Measurements from ENCODE around the gene CHMP4B. TPM values are rescaled to one million over a fixed set of nuclear protein-coding genes. Genes with fewer than 3 reads are reported as not detected.

CHMP4B gene
- total RNA-seq, 1 donor from 2014 or later = 59.2 TPM

DNA sequence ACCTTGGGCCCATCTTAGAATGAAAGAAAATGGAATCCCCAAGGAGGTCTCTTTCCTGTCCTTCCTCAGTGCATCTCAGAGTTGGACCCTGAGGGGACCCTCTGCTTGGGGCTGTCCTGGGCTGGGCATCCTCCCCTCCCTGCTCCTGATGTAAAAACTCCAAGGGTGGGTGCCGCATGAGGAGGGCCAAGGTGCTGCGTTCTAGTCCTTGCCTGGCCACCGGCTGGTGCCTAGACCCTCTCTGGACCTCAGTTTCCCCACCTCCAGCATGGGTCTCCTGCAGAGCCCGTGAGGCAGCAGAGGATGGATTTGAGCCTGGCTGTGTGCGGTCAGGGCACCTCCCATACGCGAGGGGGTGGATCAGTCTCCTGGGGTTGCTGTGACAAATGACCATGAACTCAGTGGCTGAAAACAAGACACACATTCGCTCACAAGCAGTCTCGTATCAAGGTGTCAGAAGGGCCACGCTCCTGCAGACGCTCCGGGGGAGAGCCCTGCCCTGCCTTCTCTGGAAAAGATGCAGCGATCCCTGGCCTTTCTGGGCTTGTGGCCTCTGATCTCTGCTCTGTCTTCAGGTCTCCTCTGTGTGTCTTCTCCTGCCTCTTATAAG lies 54.7 kb downstream of the CHMP4B start:
- no peak for DNase-seq (ENCODE audit: low read depth)
- Histone ChIP-seq H3K4me3 (ENCODE audit: low read depth, low read length) (no peak overlapping the region), H3K27me3 (ENCODE audit: control insufficient read depth, insufficient read depth, low read length) (peaks cover 26% of the 10 kb centered on the region), H3K36me3 (ENCODE audit: control insufficient read depth, insufficient read depth, low read length) (no peaks in the 10 kb centered on the region)
- TF ChIP-seq, protein P1, sequence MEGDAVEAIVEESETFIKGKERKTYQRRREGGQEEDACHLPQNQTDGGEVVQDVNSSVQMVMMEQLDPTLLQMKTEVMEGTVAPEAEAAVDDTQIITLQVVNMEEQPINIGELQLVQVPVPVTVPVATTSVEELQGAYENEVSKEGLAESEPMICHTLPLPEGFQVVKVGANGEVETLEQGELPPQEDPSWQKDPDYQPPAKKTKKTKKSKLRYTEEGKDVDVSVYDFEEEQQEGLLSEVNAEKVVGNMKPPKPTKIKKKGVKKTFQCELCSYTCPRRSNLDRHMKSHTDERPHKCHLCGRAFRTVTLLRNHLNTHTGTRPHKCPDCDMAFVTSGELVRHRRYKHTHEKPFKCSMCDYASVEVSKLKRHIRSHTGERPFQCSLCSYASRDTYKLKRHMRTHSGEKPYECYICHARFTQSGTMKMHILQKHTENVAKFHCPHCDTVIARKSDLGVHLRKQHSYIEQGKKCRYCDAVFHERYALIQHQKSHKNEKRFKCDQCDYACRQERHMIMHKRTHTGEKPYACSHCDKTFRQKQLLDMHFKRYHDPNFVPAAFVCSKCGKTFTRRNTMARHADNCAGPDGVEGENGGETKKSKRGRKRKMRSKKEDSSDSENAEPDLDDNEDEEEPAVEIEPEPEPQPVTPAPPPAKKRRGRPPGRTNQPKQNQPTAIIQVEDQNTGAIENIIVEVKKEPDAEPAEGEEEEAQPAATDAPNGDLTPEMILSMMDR (IDR thresholded peaks at IDR 0.05; ENCODE audit: insufficient read depth, low read length, poor library complexity, severe bottlenecking) = no peak

DNA sequence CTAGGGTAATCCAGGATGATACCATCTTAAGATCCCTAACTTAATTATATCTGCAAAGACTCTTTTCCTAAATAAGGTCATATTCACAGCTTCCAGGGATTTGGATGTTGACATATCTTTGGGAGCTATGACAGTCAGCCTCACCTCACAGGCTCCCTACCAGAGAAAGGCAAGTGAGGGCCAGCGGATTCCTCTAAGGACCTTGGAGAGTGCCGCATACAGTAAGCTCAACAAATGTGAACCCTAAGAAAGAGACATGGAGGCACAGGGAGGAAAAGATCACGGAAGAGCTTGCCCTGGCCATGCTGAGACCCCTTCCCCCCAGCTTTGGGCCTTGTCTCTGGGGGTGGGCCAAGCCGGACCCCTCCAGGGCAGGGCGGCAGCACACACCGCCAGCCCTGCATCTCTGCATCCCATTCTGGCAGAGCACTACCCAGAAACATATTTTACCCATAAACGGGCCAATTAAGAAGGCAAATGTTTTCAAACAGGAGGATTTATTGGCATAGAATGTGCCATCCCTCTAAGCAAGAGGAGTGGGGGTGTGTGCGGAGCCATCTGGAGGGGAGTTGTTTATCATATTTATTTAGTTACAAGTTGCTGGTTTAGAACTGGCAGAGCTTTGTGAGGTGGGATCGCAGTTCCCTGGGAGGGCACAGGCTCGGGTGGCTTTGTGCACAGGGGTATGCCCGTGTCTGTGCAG lies 55.4 kb downstream of the CHMP4B start:
- H3K36me3 ChIP-seq (ENCODE audit: control insufficient read depth, insufficient read depth, low read length) = no peaks in the 10 kb centered on the region
- no peak overlapping the region for H3K4me3 ChIP-seq (ENCODE audit: low read depth, low read length)
- TF ChIP-seq, protein P1 (IDR thresholded peaks at IDR 0.05; ENCODE audit: insufficient read depth, low read length, poor library complexity, severe bottlenecking) = no peak
- no peak for DNase-seq (ENCODE audit: low read depth)
- peaks cover 26% of the 10 kb centered on the region for H3K27me3 ChIP-seq (ENCODE audit: control insufficient read depth, insufficient read depth, low read length)

- Histone ChIP-seq H3K4me3 (ENCODE audit: low read depth, low read length) (no peak overlapping the region), H3K27me3 (ENCODE audit: control insufficient read depth, insufficient read depth, low read length) (peaks cover 26% of the 10 kb centered on the region), H3K36me3 (ENCODE audit: control insufficient read depth, insufficient read depth, low read length) (no peaks in the 10 kb centered on the region)
- no peak for DNase-seq (ENCODE audit: low read depth)
- TF ChIP-seq, protein P1 (IDR thresholded peaks at IDR 0.05; ENCODE audit: insufficient read depth, low read length, poor library complexity, severe bottlenecking) = no peak
Observed at GRCh38 chr20:33868042-33868441, 56.9 kb downstream of the CHMP4B start.

DNA sequence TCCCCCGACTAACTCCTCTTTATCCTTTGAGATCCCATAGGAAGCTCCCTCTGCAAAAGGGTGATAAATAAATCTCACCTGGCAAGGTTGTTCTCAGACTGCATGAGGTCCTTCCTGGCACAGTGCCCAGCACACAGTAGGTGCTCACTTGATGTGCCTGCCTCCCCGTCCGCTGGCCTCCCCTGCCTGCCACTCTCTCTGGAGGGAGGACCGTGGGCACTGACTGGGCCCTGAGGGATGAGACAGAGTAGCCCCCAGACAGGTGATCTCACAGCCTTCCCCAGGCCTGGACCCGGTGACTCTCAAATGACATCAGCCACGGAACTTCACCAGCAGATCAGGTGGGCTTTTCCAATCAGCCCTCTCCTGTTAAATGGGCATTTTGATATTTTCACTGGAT lies 57.4 kb downstream of the CHMP4B start:
- Histone ChIP-seq H3K4me3 (ENCODE audit: low read depth, low read length) (no peak overlapping the region), H3K36me3 (ENCODE audit: control insufficient read depth, insufficient read depth, low read length) (no peaks in the 10 kb centered on the region), H3K27me3 (ENCODE audit: control insufficient read depth, insufficient read depth, low read length) (peaks cover 27% of the 10 kb centered on the region)
- TF ChIP-seq, protein P1 (IDR thresholded peaks at IDR 0.05; ENCODE audit: insufficient read depth, low read length, poor library complexity, severe bottlenecking) = no peak
- DNase-seq (ENCODE audit: low read depth) = no peak

DNA sequence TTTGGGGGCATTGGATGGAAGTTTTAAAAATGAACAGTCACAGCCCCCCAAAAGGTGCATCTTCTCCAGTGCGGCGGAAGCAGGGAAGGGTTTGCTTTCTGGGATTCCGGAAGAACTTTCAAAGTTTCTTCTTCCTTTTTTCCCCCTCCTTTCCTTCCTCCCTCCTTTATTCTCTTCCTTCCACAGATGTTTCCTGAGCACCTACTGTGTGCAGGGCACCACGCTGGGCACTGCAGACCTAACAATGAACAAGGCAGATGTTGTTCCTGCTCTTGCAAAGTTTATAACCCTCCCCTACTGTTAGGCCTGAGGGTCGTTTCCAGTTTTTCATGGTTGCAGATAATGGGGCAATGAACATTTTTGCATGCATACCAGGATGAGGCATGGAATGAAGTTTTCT lies 58.1 kb downstream of the CHMP4B start:
- TF ChIP-seq, protein P1 (IDR thresholded peaks at IDR 0.05; ENCODE audit: insufficient read depth, low read length, poor library complexity, severe bottlenecking) = no peak
- Histone ChIP-seq H3K4me3 (ENCODE audit: low read depth, low read length) (no peak overlapping the region), H3K36me3 (ENCODE audit: control insufficient read depth, insufficient read depth, low read length) (no peaks in the 10 kb centered on the region), H3K27me3 (ENCODE audit: control insufficient read depth, insufficient read depth, low read length) (peaks cover 25% of the 10 kb centered on the region)
- no peak for DNase-seq (ENCODE audit: low read depth)

Measured in kidney epithelial cell (primary cell).